HG02870 (cell line): ENCODE measurements around the gene MTA1.

ENCODE experiments used
- ATAC-seq: cut with Tn5 transposase; IDR thresholded peaks from one replicate; pipeline ENCODE4 v1.9.1; 2021; ENCODE audit warnings: mild to moderate bottlenecking, moderate library complexity; ENCODE audit not compliant: unreplicated experiment

MTA1 gene

GRCh38 chr14:105401699-105402098 is 17.9 kb upstream of the MTA1 start:
- ATAC-seq = no peak

GRCh38 chr14:105408592-105408991 is 11.0 kb upstream of the MTA1 start:
- no peak for ATAC-seq

- no peak for ATAC-seq
Observed at GRCh38 chr14:105409364-105409763, 10.3 kb upstream of the MTA1 start.

GRCh38 chr14:105410642-105411016 is 9.0 kb upstream of the MTA1 start:
- ATAC-seq = no peak

GRCh38 chr14:105411017-105411941 is 8.3 kb upstream of the MTA1 start:
- no peak for ATAC-seq

GRCh38 chr14:105411985-105412770 is 7.4 kb upstream of the MTA1 start:
- no peak for ATAC-seq

- ATAC-seq = no peak
Observed at GRCh38 chr14:105412771-105413543, 6.7 kb upstream of the MTA1 start.

GRCh38 chr14:105413544-105413886 is 6.1 kb upstream of the MTA1 start:
- ATAC-seq = no peak

- no peak for ATAC-seq
Observed at GRCh38 chr14:105414456-105415371, 4.9 kb upstream of the MTA1 start.

GRCh38 chr14:105415481-105416428 is 3.9 kb upstream of the MTA1 start:
- ATAC-seq = no peak

GRCh38 chr14:105416671-105417070 is 3.0 kb upstream of the MTA1 start:
- no peak for ATAC-seq

GRCh38 chr14:105417690-105418121 is 1.9 kb upstream of the MTA1 start:
- ATAC-seq = no peak

GRCh38 chr14:105418269-105419194 is 1.1 kb upstream of the MTA1 start:
- ATAC-seq = no peak

GRCh38 chr14:105420101-105420973 is 710 bp downstream of the MTA1 start:
- no peak for ATAC-seq

GRCh38 chr14:105420974-105421674 is 1.5 kb downstream of the MTA1 start:
- no peak for ATAC-seq
